ENCODE results near the gene FAM219A.
A peak's percentile ranks its signal among the peaks of the same experiment; 100 is the strongest.

The FAM219A gene

DNA sequence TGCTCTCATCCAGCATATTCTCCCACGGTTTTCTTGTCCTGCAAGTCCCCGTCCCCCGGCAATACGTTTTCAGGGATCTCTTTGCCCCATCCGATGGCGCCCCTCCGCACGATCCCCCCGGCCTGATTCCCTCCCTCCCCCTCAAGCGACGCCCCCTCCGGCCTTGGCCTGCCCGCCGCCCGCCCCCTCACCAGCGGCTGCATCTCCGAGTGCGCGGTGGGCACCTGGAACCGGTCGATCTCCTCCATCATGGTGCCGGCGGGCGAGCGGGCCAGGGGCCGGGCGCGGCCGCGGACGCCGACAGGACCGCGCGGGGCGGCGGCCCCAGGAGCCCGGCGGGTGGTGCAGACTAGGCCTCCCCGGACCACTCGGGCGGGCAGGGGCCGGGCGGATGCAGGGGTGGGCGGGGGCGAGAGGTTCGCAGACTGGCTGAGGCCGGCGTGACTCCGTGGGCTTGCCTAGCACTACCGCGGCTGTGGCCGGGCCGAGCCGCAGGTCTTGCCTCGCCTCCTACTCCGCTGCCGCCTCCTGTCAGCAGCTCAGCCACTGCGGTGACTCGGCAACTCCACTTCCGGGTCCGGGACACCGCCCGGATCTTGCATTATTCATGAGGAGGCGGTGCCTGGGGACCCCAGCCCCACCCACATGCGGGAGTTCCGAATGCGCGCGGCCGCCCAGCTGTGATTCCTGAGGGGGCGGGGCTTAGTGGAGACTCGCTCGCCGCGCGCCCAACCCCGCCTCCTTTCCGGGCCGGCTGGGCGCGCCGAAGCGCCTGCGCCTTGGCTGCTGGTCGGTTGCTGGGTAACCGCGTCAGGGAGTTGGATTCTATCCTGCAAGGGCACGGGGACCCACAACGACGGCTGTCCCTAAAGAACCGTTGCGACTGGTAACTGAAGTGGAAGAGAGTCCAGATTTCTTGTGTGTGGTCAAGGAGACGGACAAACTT, at the start of gene FAM219A, which contains the start of gene DNAI1:
Gene FAM219A, minus strand, starts transcription at position 558 of the 946 bp plus-strand sequence. Its CDS starts 307 bp downstream, at position 251.
Gene DNAI1, plus strand, starts transcription at position 793 of the 946 bp plus-strand sequence. CDS start 201 bp downstream, outside the sequence.
- Histone ChIP-seq H3K27me3 (ENCODE audit: control insufficient read depth in 2 of 2, insufficient read depth in 2 of 2, low read length in 2 of 2) (peaks cover 0 to 5% of the 10 kb centered on the region in 2 donors), H3K36me3 (ENCODE audit: control insufficient read depth in 2 of 2, insufficient read depth in 2 of 2, low read length in 2 of 2) (no peaks in the 10 kb centered on the region), H3K27ac (ENCODE audit: low read depth in 2 of 2, low read length in 2 of 2) (peak within 1 kb of the TSS; percentile 43 to 48), H3K9me3 (ENCODE audit: control insufficient read depth in 2 of 2, low read length in 2 of 2) (no peaks in the 10 kb centered on the region), H3K9ac (ENCODE audit: low read depth in 1 of 2, low read length in 2 of 2) (peak within 1 kb of the TSS; percentile 57 to 65), H3K4me1 (ENCODE audit: control insufficient read depth in 2 of 2, insufficient read depth in 2 of 2, low read length in 2 of 2) (peaks cover 17 to 18% of the 10 kb centered on the region in 2 donors), H3K4me3 (ENCODE audit: low read length in 2 of 2) (peak within 1 kb of the TSS; percentile 70 to 71)

DNA sequence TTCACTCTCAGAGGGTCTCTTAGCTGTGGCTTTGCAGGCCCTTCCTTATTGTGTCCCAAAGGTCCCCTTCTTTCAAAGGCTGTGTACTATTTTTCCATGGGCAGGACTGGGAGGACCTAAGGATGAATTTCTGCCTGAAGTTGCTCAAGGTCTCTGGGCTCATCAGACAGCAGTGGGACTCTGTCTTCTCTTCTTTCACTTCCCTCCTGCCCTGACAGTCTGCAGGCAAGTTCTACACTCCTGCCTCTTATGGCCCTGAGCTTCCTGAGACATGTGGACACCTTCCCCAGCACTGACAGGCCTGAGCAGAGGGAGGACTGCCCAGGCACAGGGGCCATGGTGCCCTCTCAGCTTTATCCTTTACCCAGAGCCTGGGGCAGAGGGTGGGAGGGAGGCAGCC, 49.6 kb upstream of the FAM219A start:
- Histone ChIP-seq H3K4me3 (ENCODE audit: low read length in 2 of 2) (no peak overlapping the region), H3K9me3 (ENCODE audit: control insufficient read depth in 2 of 2, low read length in 2 of 2) (no peaks in the 10 kb centered on the region), H3K36me3 (ENCODE audit: control insufficient read depth in 2 of 2, insufficient read depth in 2 of 2, low read length in 2 of 2) (no peaks in the 10 kb centered on the region), H3K27ac (ENCODE audit: low read depth in 2 of 2, low read length in 2 of 2) (no peak overlapping the region), H3K9ac (ENCODE audit: low read depth in 1 of 2, low read length in 2 of 2) (no peak overlapping the region), H3K4me1 (ENCODE audit: control insufficient read depth in 2 of 2, insufficient read depth in 2 of 2, low read length in 2 of 2) (peaks cover 0 to 7% of the 10 kb centered on the region in 2 donors), H3K27me3 (ENCODE audit: control insufficient read depth in 2 of 2, insufficient read depth in 2 of 2, low read length in 2 of 2) (no peaks in the 10 kb centered on the region)

GRCh38 chr9:34507556-34507955, 49.2 kb upstream of the FAM219A start:
- Histone ChIP-seq H3K36me3 (ENCODE audit: control insufficient read depth in 2 of 2, insufficient read depth in 2 of 2, low read length in 2 of 2) (no peaks in the 10 kb centered on the region), H3K27ac (ENCODE audit: low read depth in 2 of 2, low read length in 2 of 2) (no peak overlapping the region), H3K9me3 (ENCODE audit: control insufficient read depth in 2 of 2, low read length in 2 of 2) (no peaks in the 10 kb centered on the region), H3K4me1 (ENCODE audit: control insufficient read depth in 2 of 2, insufficient read depth in 2 of 2, low read length in 2 of 2) (peaks cover 0 to 7% of the 10 kb centered on the region in 2 donors), H3K9ac (ENCODE audit: low read depth in 1 of 2, low read length in 2 of 2) (no peak overlapping the region), H3K27me3 (ENCODE audit: control insufficient read depth in 2 of 2, insufficient read depth in 2 of 2, low read length in 2 of 2) (no peaks in the 10 kb centered on the region), H3K4me3 (ENCODE audit: low read length in 2 of 2) (no peak overlapping the region)

DNA sequence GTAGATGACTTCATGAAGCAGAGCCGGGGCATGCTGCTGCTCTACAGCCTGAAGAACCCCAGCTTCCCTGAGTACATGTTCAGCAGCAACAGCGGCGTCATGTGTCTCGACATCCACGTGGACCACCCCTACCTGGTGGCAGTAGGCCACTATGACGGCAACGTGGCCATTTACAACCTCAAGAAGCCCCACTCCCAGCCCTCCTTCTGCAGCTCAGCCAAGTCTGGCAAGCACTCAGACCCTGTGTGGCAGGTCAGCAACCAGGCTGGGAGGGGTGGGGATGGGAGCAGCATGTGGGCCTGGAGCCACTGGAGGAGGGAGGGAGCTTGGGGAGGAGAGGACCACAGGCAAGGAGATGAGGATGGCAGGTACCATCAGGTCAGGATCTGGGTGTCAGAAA, 48.3 kb upstream of the FAM219A start:
- peaks cover 0 to 7% of the 10 kb centered on the region in 2 donors for H3K4me1 ChIP-seq (ENCODE audit: control insufficient read depth in 2 of 2, insufficient read depth in 2 of 2, low read length in 2 of 2)
- H3K36me3 ChIP-seq (ENCODE audit: control insufficient read depth in 2 of 2, insufficient read depth in 2 of 2, low read length in 2 of 2), result no peaks in the 10 kb centered on the region
- H3K9me3 ChIP-seq (ENCODE audit: control insufficient read depth in 2 of 2, low read length in 2 of 2), result no peaks in the 10 kb centered on the region
- no peak overlapping the region for H3K4me3 ChIP-seq (ENCODE audit: low read length in 2 of 2)
- H3K27me3 ChIP-seq (ENCODE audit: control insufficient read depth in 2 of 2, insufficient read depth in 2 of 2, low read length in 2 of 2), result no peaks in the 10 kb centered on the region
- H3K27ac ChIP-seq (ENCODE audit: low read depth in 2 of 2, low read length in 2 of 2), result no peak overlapping the region
- no peak overlapping the region for H3K9ac ChIP-seq (ENCODE audit: low read depth in 1 of 2, low read length in 2 of 2)

GRCh38 chr9:34505370-34506120, 47.2 kb upstream of the FAM219A start:
- no peak overlapping the region for H3K4me3 ChIP-seq (ENCODE audit: low read length in 2 of 2)
- no peaks in the 10 kb centered on the region for H3K36me3 ChIP-seq (ENCODE audit: control insufficient read depth in 2 of 2, insufficient read depth in 2 of 2, low read length in 2 of 2)
- H3K27ac ChIP-seq (ENCODE audit: low read depth in 2 of 2, low read length in 2 of 2), result peak overlapping the region in 1 of 2 donors; percentile 32
- no peaks in the 10 kb centered on the region for H3K9me3 ChIP-seq (ENCODE audit: control insufficient read depth in 2 of 2, low read length in 2 of 2)
- no peaks in the 10 kb centered on the region for H3K27me3 ChIP-seq (ENCODE audit: control insufficient read depth in 2 of 2, insufficient read depth in 2 of 2, low read length in 2 of 2)
- no peak overlapping the region for H3K9ac ChIP-seq (ENCODE audit: low read depth in 1 of 2, low read length in 2 of 2)
- peaks cover 0 to under 1% of the 10 kb centered on the region in 2 donors for H3K4me1 ChIP-seq (ENCODE audit: control insufficient read depth in 2 of 2, insufficient read depth in 2 of 2, low read length in 2 of 2)

- Histone ChIP-seq H3K4me3 (ENCODE audit: low read length in 2 of 2) (no peak overlapping the region), H3K27me3 (ENCODE audit: control insufficient read depth in 2 of 2, insufficient read depth in 2 of 2, low read length in 2 of 2) (no peaks in the 10 kb centered on the region), H3K36me3 (ENCODE audit: control insufficient read depth in 2 of 2, insufficient read depth in 2 of 2, low read length in 2 of 2) (no peaks in the 10 kb centered on the region), H3K4me1 (ENCODE audit: control insufficient read depth in 2 of 2, insufficient read depth in 2 of 2, low read length in 2 of 2) (no peaks in the 10 kb centered on the region), H3K9ac (ENCODE audit: low read depth in 1 of 2, low read length in 2 of 2) (no peak overlapping the region), H3K9me3 (ENCODE audit: control insufficient read depth in 2 of 2, low read length in 2 of 2) (no peaks in the 10 kb centered on the region), H3K27ac (ENCODE audit: low read depth in 2 of 2, low read length in 2 of 2) (no peak overlapping the region)
Observed at GRCh38 chr9:34503406-34503805, 45.0 kb upstream of the FAM219A start.

- Histone ChIP-seq H3K27ac (ENCODE audit: low read depth in 2 of 2, low read length in 2 of 2) (no peak overlapping the region), H3K4me3 (ENCODE audit: low read length in 2 of 2) (no peak overlapping the region), H3K4me1 (ENCODE audit: control insufficient read depth in 2 of 2, insufficient read depth in 2 of 2, low read length in 2 of 2) (no peaks in the 10 kb centered on the region), H3K9ac (ENCODE audit: low read depth in 1 of 2, low read length in 2 of 2) (no peak overlapping the region), H3K27me3 (ENCODE audit: control insufficient read depth in 2 of 2, insufficient read depth in 2 of 2, low read length in 2 of 2) (no peaks in the 10 kb centered on the region), H3K36me3 (ENCODE audit: control insufficient read depth in 2 of 2, insufficient read depth in 2 of 2, low read length in 2 of 2) (no peaks in the 10 kb centered on the region), H3K9me3 (ENCODE audit: control insufficient read depth in 2 of 2, low read length in 2 of 2) (no peaks in the 10 kb centered on the region)
Observed at GRCh38 chr9:34502891-34503290, 44.5 kb upstream of the FAM219A start.

DNA sequence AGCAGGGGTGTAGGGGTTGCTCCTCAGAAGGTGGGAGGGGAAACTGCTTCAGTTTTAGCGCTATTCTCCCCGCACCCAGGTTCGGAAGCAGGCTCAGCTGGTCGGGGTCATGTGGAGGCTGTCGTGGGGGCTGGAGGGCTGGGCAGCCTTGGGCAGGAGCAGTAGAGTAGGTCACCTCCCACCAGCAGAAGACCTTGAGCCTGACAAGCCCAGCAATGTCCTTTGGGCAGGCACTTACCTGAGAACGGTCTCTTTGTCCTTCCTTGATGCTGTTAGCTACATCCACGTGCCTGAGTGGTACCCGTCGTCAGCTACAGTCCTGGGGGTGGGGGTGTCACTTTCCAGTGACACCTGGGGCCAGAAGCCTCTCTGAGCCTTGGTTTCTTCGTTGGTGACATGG, 44.1 kb upstream of the FAM219A start:
- no peaks in the 10 kb centered on the region for H3K9me3 ChIP-seq (ENCODE audit: control insufficient read depth in 2 of 2, low read length in 2 of 2)
- no peaks in the 10 kb centered on the region for H3K36me3 ChIP-seq (ENCODE audit: control insufficient read depth in 2 of 2, insufficient read depth in 2 of 2, low read length in 2 of 2)
- H3K27me3 ChIP-seq (ENCODE audit: control insufficient read depth in 2 of 2, insufficient read depth in 2 of 2, low read length in 2 of 2), result no peaks in the 10 kb centered on the region
- no peak overlapping the region for H3K9ac ChIP-seq (ENCODE audit: low read depth in 1 of 2, low read length in 2 of 2)
- H3K4me3 ChIP-seq (ENCODE audit: low read length in 2 of 2), result no peak overlapping the region
- H3K27ac ChIP-seq (ENCODE audit: low read depth in 2 of 2, low read length in 2 of 2), result no peak overlapping the region
- no peaks in the 10 kb centered on the region for H3K4me1 ChIP-seq (ENCODE audit: control insufficient read depth in 2 of 2, insufficient read depth in 2 of 2, low read length in 2 of 2)

DNA sequence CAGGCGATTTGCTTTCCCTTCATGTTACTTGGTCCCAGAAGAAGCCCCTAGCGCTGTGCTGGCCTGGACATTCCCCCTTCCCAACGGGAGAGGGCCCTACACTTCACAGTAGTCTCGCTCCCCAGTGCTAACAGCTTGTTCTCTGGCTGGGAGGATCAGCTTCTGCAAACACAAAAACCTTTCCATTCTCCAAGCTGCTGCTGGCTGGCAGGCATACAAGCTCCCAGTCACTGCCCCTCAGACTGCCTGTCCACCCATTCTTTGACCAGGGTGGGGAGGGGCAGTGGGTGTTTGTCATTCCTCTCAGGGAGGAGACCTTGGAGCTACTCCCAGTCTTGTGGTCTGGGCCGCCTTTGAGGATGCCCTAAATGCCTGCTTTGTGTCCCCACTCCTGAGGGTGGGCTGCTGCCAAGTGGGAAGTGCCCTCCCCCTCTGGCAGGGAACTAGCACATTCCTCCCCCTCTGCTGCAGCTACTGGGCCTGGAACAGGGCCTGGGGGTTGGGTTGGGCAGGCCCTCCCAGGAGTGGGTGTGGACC, 43.6 kb upstream of the FAM219A start:
- Histone ChIP-seq H3K9ac (ENCODE audit: low read depth in 1 of 2, low read length in 2 of 2) (no peak overlapping the region), H3K36me3 (ENCODE audit: control insufficient read depth in 2 of 2, insufficient read depth in 2 of 2, low read length in 2 of 2) (no peaks in the 10 kb centered on the region), H3K4me1 (ENCODE audit: control insufficient read depth in 2 of 2, insufficient read depth in 2 of 2, low read length in 2 of 2) (no peaks in the 10 kb centered on the region), H3K4me3 (ENCODE audit: low read length in 2 of 2) (no peak overlapping the region), H3K9me3 (ENCODE audit: control insufficient read depth in 2 of 2, low read length in 2 of 2) (no peaks in the 10 kb centered on the region), H3K27me3 (ENCODE audit: control insufficient read depth in 2 of 2, insufficient read depth in 2 of 2, low read length in 2 of 2) (no peaks in the 10 kb centered on the region), H3K27ac (ENCODE audit: low read depth in 2 of 2, low read length in 2 of 2) (no peak overlapping the region)

GRCh38 chr9:34501372-34501771, 43.0 kb upstream of the FAM219A start:
- H3K9me3 ChIP-seq (ENCODE audit: control insufficient read depth in 2 of 2, low read length in 2 of 2), result no peaks in the 10 kb centered on the region
- no peak overlapping the region for H3K27ac ChIP-seq (ENCODE audit: low read depth in 2 of 2, low read length in 2 of 2)

More at GRCh38 chr9:34501372-34501771, 43.0 kb upstream of the FAM219A start:
- Histone ChIP-seq H3K4me1 (ENCODE audit: control insufficient read depth in 2 of 2, insufficient read depth in 2 of 2, low read length in 2 of 2) (no peaks in the 10 kb centered on the region), H3K4me3 (ENCODE audit: low read length in 2 of 2) (no peak overlapping the region), H3K27me3 (ENCODE audit: control insufficient read depth in 2 of 2, insufficient read depth in 2 of 2, low read length in 2 of 2) (no peaks in the 10 kb centered on the region), H3K36me3 (ENCODE audit: control insufficient read depth in 2 of 2, insufficient read depth in 2 of 2, low read length in 2 of 2) (no peaks in the 10 kb centered on the region), H3K9ac (ENCODE audit: low read depth in 1 of 2, low read length in 2 of 2) (no peak overlapping the region)
